Epithelial cell of esophagus (primary cell): ENCODE results near the gene MYLK.
A peak's percentile ranks its signal among the peaks of the same experiment; 100 is the strongest.

Experiments used
- DNase-seq: peaks from one replicate; pipeline ENCODE4 v3.0.0; 2010; ENCODE audit warnings: low read depth
- H3K4me3 ChIP-seq: 2 replicates; pipeline ENCODE4 v1.5.1; 2011; ENCODE audit warnings: mild to moderate bottlenecking, low read length, control low read depth
- TF ChIP-seq, protein P1 (sequence below): IDR thresholded peaks from 2 replicates; pipeline ENCODE4 v1.5.1; 2011; ENCODE audit warnings: low read depth, mild to moderate bottlenecking, low read length, control low read depth, inconsistent platforms; ENCODE audit not compliant: insufficient read depth; ENCODE audit errors: missing control alignments

Gene MYLK

DNA sequence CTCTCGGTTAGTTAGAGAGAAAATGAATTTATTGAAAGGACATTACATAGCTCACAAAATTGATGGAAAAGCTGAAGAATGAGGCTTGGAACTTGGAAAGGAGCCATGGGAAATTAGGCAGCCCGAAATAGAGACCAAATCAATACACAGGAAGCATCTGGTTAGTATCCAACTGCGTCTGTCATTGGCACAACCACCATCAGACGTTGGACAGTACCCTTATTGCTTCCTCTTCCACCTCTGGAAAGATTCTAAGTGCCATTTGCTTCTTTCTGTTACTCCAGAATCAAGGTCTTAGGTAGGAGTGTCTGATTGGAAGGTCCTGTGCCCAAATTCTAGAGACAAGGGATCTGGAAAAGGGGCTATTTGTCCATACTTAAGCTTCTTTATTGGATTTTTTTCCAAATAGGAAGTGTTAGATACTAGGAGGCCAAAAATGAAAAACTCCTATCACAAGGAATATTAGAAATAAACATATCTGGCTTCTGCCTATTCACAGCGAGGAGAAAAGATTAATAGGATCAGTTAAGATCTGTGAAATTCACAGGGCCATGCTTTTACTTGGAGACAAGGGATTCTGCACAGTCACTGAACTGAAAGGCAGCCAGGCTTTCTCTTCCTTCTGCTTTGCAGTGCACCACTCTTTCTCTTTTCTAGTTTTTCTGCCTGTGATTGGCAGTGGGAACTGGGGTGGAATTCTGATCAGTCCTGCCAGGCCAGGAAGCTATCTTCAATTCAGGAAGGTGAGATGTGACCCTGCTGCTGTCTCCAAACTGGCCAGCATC, 288.5 kb downstream of the MYLK start:
- H3K4me3 ChIP-seq: no peak overlapping the region
- DNase-seq: no peak
- TF ChIP-seq, protein P1, sequence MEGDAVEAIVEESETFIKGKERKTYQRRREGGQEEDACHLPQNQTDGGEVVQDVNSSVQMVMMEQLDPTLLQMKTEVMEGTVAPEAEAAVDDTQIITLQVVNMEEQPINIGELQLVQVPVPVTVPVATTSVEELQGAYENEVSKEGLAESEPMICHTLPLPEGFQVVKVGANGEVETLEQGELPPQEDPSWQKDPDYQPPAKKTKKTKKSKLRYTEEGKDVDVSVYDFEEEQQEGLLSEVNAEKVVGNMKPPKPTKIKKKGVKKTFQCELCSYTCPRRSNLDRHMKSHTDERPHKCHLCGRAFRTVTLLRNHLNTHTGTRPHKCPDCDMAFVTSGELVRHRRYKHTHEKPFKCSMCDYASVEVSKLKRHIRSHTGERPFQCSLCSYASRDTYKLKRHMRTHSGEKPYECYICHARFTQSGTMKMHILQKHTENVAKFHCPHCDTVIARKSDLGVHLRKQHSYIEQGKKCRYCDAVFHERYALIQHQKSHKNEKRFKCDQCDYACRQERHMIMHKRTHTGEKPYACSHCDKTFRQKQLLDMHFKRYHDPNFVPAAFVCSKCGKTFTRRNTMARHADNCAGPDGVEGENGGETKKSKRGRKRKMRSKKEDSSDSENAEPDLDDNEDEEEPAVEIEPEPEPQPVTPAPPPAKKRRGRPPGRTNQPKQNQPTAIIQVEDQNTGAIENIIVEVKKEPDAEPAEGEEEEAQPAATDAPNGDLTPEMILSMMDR: no peak

GRCh38 chr3:123593381-123593780, 290.8 kb downstream of the MYLK start:
- no peak for DNase-seq
- no peak overlapping the region for H3K4me3 ChIP-seq
- TF ChIP-seq, protein P1: no peak

- DNase-seq: no peak
- TF ChIP-seq, protein P1: no peak
- H3K4me3 ChIP-seq: no peak overlapping the region
Observed at GRCh38 chr3:123590685-123591450, 293.3 kb downstream of the MYLK start.

DNA sequence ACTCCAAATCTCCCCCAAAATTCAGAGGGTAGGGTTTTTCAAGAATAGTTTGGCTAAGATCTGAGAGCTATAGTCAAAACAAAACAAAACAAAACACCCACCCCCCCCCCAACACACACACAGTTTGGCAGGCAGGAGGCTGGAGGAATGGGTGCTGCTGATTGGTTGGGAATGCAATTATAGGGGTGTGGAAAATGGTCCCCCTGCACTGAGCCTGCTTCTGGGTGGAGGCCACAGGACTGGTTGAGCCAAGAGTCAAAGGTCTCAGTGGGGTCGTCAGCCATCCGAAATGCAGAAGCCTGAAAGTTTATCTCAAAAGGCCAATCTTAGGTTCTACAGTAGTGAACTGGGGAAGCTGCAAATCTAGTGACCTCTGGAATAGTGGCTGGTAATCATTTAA, 296.7 kb downstream of the MYLK start:
- TF ChIP-seq, protein P1: no peak
- DNase-seq: no peak
- H3K4me3 ChIP-seq: peak overlapping the region; percentile 96

DNA sequence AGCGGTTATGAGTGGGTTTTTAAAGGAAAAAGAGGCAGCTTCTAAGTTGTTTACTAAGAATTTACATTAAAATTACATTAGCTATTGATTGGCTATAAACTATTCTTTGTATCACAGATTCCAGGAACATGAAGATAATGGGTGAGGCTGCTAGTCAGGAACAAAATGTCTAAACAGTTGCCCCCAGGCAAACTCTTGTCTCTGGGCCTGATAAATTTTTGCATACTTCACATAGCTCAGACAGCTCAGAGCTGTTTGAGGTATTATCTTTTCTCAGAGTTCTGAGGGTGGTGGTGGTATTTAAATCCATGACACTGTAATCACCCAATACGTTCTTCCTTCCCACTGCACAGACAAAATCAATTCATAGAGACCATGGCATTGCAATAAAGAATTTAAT, 297.2 kb downstream of the MYLK start:
- TF ChIP-seq, protein P1: no peak
- DNase-seq: peak; percentile 84
- peak overlapping the region; percentile 96 for H3K4me3 ChIP-seq

- peak overlapping the region; percentile 96 for H3K4me3 ChIP-seq
- TF ChIP-seq, protein P1: peak; percentile 2
- peak; percentile 82 for DNase-seq
Observed at GRCh38 chr3:123586131-123586530, 298.0 kb downstream of the MYLK start.
